IMR-90 (cell line): ENCODE measurements around the gene YPEL2.

Experiments used
- BHLHE40 ChIP-seq: fragments of 150-350 bp; IDR thresholded peaks from 2 replicates; pipeline ENCODE4 v1.6.1; 2016; ENCODE audit warnings: mild to moderate bottlenecking, low read depth, low read length
- CEBPB ChIP-seq: IDR thresholded peaks from 2 replicates; pipeline ENCODE4 v1.6.1; 2012; ENCODE audit warnings: low read depth, low read length, improper control_type of control experiment
- FOS ChIP-seq: fragments of 150-350 bp; IDR thresholded peaks from 2 replicates; pipeline ENCODE4 v1.6.1; 2016; ENCODE audit warnings: low read depth, low read length
- MAFK ChIP-seq: IDR thresholded peaks from 2 replicates; pipeline ENCODE4 v1.6.1; 2012; ENCODE audit warnings: low read depth, low read length, improper control_type of control experiment
- MXI1 ChIP-seq: IDR thresholded peaks from 2 replicates; pipeline ENCODE4 v1.6.1; 2012; ENCODE audit warnings: low read depth, mild to moderate bottlenecking, low read length, moderate library complexity, borderline replicate concordance
- NFE2L2 ChIP-seq: fragments of 150-350 bp; IDR thresholded peaks from 2 replicates; pipeline ENCODE4 v1.6.1; 2016; ENCODE audit warnings: low read depth, mild to moderate bottlenecking, low read length
- POLR2A ChIP-seq: IDR thresholded peaks from 2 replicates; pipeline ENCODE4 v1.6.1; 2012; ENCODE audit warnings: mild to moderate bottlenecking, low read depth, low read length
- RAD21 ChIP-seq: IDR thresholded peaks from 2 replicates; pipeline ENCODE4 v1.6.1; 2012; ENCODE audit warnings: low read length, improper control_type of control experiment
- RFX5 ChIP-seq: IDR thresholded peaks from 2 replicates; pipeline ENCODE4 v1.8.0; 2012; ENCODE audit warnings: low read depth, mild to moderate bottlenecking, low read length, moderate library complexity
- TF ChIP-seq, protein P1 (sequence below): conservative IDR thresholded peaks from 2 replicates; pipeline ENCODE4 v1.5.1; 2012; ENCODE audit warnings: mild to moderate bottlenecking, low read depth, low read length, improper control_type of control experiment
- TF ChIP-seq, protein P2 (sequence below): fragments of 150-350 bp; IDR thresholded peaks from 2 replicates; pipeline ENCODE4 v1.6.1; 2017; ENCODE audit warnings: mild to moderate bottlenecking, antibody characterized with exemption, low read length, low read depth
- TF ChIP-seq, protein P3 (sequence below): fragments of 150-350 bp; IDR thresholded peaks from 2 replicates; pipeline ENCODE4 v1.6.1; 2016; ENCODE audit warnings: low read depth, mild to moderate bottlenecking, low read length, moderate library complexity, borderline replicate concordance

DNA sequence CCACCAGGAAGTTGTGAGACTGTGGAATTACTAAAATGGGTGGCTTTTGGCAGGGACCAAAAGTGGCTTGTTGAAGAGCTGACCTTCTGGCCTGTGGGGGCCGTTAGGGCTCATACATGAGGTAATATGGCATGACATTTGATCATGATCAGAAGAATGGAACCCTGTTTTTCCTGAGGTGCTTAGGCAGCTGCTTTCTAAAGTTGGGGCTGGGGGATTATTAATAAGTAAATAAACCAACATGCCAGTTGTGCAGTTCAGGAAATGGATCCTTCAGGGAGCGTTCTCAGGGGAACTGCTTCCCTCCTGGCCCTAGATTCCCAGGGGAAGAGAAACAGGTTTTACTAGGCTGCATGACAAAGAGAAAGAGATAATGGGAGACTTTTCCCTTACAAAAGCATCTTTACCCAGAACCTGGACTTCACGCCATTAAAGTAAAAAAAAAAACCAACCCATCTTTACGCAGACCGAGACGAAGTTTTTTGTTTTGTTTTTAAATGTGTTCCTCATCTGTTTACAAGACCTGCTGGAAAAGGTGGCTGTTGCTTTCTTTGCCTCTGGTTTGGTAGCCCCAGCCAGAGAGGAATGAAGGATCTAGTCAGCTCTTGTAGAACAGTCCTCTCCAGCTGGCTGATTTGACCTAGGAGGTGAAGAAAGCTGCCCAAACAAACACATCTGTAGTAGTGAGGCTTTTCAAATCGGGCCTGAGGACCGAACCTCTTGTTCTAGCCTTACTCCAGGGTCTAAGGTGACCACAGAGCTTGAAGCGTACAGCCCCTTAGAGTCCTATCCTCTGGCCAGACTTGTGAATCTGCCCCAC is 22.7 kb downstream of the YPEL2 start:
- TF ChIP-seq FOS: no peak
- TF ChIP-seq, protein P1, sequence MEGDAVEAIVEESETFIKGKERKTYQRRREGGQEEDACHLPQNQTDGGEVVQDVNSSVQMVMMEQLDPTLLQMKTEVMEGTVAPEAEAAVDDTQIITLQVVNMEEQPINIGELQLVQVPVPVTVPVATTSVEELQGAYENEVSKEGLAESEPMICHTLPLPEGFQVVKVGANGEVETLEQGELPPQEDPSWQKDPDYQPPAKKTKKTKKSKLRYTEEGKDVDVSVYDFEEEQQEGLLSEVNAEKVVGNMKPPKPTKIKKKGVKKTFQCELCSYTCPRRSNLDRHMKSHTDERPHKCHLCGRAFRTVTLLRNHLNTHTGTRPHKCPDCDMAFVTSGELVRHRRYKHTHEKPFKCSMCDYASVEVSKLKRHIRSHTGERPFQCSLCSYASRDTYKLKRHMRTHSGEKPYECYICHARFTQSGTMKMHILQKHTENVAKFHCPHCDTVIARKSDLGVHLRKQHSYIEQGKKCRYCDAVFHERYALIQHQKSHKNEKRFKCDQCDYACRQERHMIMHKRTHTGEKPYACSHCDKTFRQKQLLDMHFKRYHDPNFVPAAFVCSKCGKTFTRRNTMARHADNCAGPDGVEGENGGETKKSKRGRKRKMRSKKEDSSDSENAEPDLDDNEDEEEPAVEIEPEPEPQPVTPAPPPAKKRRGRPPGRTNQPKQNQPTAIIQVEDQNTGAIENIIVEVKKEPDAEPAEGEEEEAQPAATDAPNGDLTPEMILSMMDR: no peak
- TF ChIP-seq POLR2A: no peak
- TF ChIP-seq MAFK: no peak
- no peak for TF ChIP-seq NFE2L2
- TF ChIP-seq CEBPB: no peak
- no peak for TF ChIP-seq RFX5
- TF ChIP-seq, protein P2, sequence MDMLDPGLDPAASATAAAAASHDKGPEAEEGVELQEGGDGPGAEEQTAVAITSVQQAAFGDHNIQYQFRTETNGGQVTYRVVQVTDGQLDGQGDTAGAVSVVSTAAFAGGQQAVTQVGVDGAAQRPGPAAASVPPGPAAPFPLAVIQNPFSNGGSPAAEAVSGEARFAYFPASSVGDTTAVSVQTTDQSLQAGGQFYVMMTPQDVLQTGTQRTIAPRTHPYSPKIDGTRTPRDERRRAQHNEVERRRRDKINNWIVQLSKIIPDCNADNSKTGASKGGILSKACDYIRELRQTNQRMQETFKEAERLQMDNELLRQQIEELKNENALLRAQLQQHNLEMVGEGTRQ: no peak
- TF ChIP-seq RAD21: no peak
- no peak for TF ChIP-seq BHLHE40
- TF ChIP-seq, protein P3, sequence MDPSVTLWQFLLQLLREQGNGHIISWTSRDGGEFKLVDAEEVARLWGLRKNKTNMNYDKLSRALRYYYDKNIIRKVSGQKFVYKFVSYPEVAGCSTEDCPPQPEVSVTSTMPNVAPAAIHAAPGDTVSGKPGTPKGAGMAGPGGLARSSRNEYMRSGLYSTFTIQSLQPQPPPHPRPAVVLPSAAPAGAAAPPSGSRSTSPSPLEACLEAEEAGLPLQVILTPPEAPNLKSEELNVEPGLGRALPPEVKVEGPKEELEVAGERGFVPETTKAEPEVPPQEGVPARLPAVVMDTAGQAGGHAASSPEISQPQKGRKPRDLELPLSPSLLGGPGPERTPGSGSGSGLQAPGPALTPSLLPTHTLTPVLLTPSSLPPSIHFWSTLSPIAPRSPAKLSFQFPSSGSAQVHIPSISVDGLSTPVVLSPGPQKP: no peak
- no peak for TF ChIP-seq MXI1
